ENCODE results near the gene KCTD7.
"Not testable (repeated sequence)": the region's sequence is repeated elsewhere in the genome, so short reads cannot be mapped to it uniquely, and the experiment has no call there.

The KCTD7 gene

GRCh38 chr7:66639773-66640172 lies 11.1 kb downstream of the KCTD7 start:
- no peak overlapping the region for H3K9ac ChIP-seq (ENCODE audit: low read length)
- H3K9me3 ChIP-seq (ENCODE audit: low read length): no peaks in the 10 kb centered on the region
- no peak overlapping the region for H3K4me3 ChIP-seq (ENCODE audit: low read depth in 1 of 2, low read length in 2 of 2)
- H3K4me1 ChIP-seq (ENCODE audit: insufficient read depth, low read length): no peaks in the 10 kb centered on the region
- H3K27me3 ChIP-seq (ENCODE audit: control insufficient read depth in 1 of 2, insufficient read depth in 2 of 2, low read length in 2 of 2): no peaks in the 10 kb centered on the region
- no peak overlapping the region for H3K27ac ChIP-seq (ENCODE audit: low read depth, low read length)
- peaks cover 63% of the 10 kb centered on the region for H3K36me3 ChIP-seq (ENCODE audit: insufficient read depth, low read length)

GRCh38 chr7:66640802-66641525 lies 12.3 kb downstream of the KCTD7 start:
- Histone ChIP-seq H3K4me1 (ENCODE audit: insufficient read depth, low read length) (no peaks in the 10 kb centered on the region), H3K4me3 (ENCODE audit: low read depth in 1 of 2, low read length in 2 of 2) (no peak overlapping the region), H3K27ac (ENCODE audit: low read depth, low read length) (no peak overlapping the region), H3K9ac (ENCODE audit: low read length) (no peak overlapping the region), H3K9me3 (ENCODE audit: low read length) (no peaks in the 10 kb centered on the region), H3K36me3 (ENCODE audit: insufficient read depth, low read length) (peaks cover 62% of the 10 kb centered on the region), H3K27me3 (ENCODE audit: control insufficient read depth in 1 of 2, insufficient read depth in 2 of 2, low read length in 2 of 2) (no peaks in the 10 kb centered on the region)

GRCh38 chr7:66641526-66641871 lies 12.8 kb downstream of the KCTD7 start:
- Histone ChIP-seq H3K9ac (ENCODE audit: low read length) (no peak overlapping the region), H3K4me3 (ENCODE audit: low read depth in 1 of 2, low read length in 2 of 2) (no peak overlapping the region), H3K27me3 (ENCODE audit: control insufficient read depth in 1 of 2, insufficient read depth in 2 of 2, low read length in 2 of 2) (no peaks in the 10 kb centered on the region), H3K27ac (ENCODE audit: low read depth, low read length) (no peak overlapping the region), H3K9me3 (ENCODE audit: low read length) (no peaks in the 10 kb centered on the region), H3K4me1 (ENCODE audit: insufficient read depth, low read length) (no peaks in the 10 kb centered on the region), H3K36me3 (ENCODE audit: insufficient read depth, low read length) (peaks cover 62% of the 10 kb centered on the region)

- peaks cover 58% of the 10 kb centered on the region for H3K36me3 ChIP-seq (ENCODE audit: insufficient read depth, low read length)
- no peak overlapping the region for H3K4me3 ChIP-seq (ENCODE audit: low read depth in 1 of 2, low read length in 2 of 2)
- H3K27ac ChIP-seq (ENCODE audit: low read depth, low read length): no peak overlapping the region
- no peaks in the 10 kb centered on the region for H3K27me3 ChIP-seq (ENCODE audit: control insufficient read depth in 1 of 2, insufficient read depth in 2 of 2, low read length in 2 of 2)
- H3K9ac ChIP-seq (ENCODE audit: low read length): no peak overlapping the region
- H3K9me3 ChIP-seq (ENCODE audit: low read length): no peaks in the 10 kb centered on the region
- H3K4me1 ChIP-seq (ENCODE audit: insufficient read depth, low read length): no peaks in the 10 kb centered on the region
Measured at GRCh38 chr7:66642186-66642585, 13.5 kb downstream of the KCTD7 start.

- Histone ChIP-seq H3K36me3 (ENCODE audit: insufficient read depth, low read length) (peaks cover 56% of the 10 kb centered on the region), H3K27ac (ENCODE audit: low read depth, low read length) (no peak overlapping the region), H3K4me3 (ENCODE audit: low read depth in 1 of 2, low read length in 2 of 2) (no peak overlapping the region), H3K9ac (ENCODE audit: low read length) (no peak overlapping the region), H3K27me3 (ENCODE audit: control insufficient read depth in 1 of 2, insufficient read depth in 2 of 2, low read length in 2 of 2) (no peaks in the 10 kb centered on the region), H3K4me1 (ENCODE audit: insufficient read depth, low read length) (no peaks in the 10 kb centered on the region), H3K9me3 (ENCODE audit: low read length) (no peaks in the 10 kb centered on the region)
Measured at GRCh38 chr7:66642932-66643331, 14.3 kb downstream of the KCTD7 start.

- H3K27me3 ChIP-seq (ENCODE audit: control insufficient read depth in 1 of 2, insufficient read depth in 2 of 2, low read length in 2 of 2): no peaks in the 10 kb centered on the region
- no peak overlapping the region for H3K9ac ChIP-seq (ENCODE audit: low read length)
- H3K36me3 ChIP-seq (ENCODE audit: insufficient read depth, low read length): peaks cover 52% of the 10 kb centered on the region
- no peak overlapping the region for H3K4me3 ChIP-seq (ENCODE audit: low read depth in 1 of 2, low read length in 2 of 2)
- H3K4me1 ChIP-seq (ENCODE audit: insufficient read depth, low read length): no peaks in the 10 kb centered on the region
- no peaks in the 10 kb centered on the region for H3K9me3 ChIP-seq (ENCODE audit: low read length)
- no peak overlapping the region for H3K27ac ChIP-seq (ENCODE audit: low read depth, low read length)
Measured at GRCh38 chr7:66643395-66643794, 14.7 kb downstream of the KCTD7 start.

GRCh38 chr7:66651026-66651425 lies 22.3 kb downstream of the KCTD7 start:
- H3K27me3 ChIP-seq (ENCODE audit: control insufficient read depth in 1 of 2, insufficient read depth in 2 of 2, low read length in 2 of 2); H3K4me3 ChIP-seq (ENCODE audit: low read depth in 1 of 2, low read length in 2 of 2); H3K9ac ChIP-seq (ENCODE audit: low read length); H3K27ac ChIP-seq (ENCODE audit: low read depth, low read length); H3K9me3 ChIP-seq (ENCODE audit: low read length); H3K4me1 ChIP-seq (ENCODE audit: insufficient read depth, low read length); H3K36me3 ChIP-seq (ENCODE audit: insufficient read depth, low read length): not testable (repeated sequence)

GRCh38 chr7:66653719-66654274 lies 25.1 kb downstream of the KCTD7 start:
- H3K27ac ChIP-seq (ENCODE audit: low read depth, low read length): peak overlapping the region; percentile 97
- H3K27me3 ChIP-seq (ENCODE audit: control insufficient read depth in 1 of 2, insufficient read depth in 2 of 2, low read length in 2 of 2); H3K36me3 ChIP-seq (ENCODE audit: insufficient read depth, low read length); H3K9me3 ChIP-seq (ENCODE audit: low read length): not testable (repeated sequence)
- H3K9ac ChIP-seq (ENCODE audit: low read length): peak overlapping the region; percentile 73
- H3K4me1 ChIP-seq (ENCODE audit: insufficient read depth, low read length): peaks cover 14% of the 10 kb centered on the region
- H3K4me3 ChIP-seq (ENCODE audit: low read depth in 1 of 2, low read length in 2 of 2): peak overlapping the region; percentile 83 to 89

- Histone ChIP-seq H3K9me3 (ENCODE audit: low read length) (no peaks in the 10 kb centered on the region), H3K4me1 (ENCODE audit: insufficient read depth, low read length) (peaks cover 14% of the 10 kb centered on the region), H3K9ac (ENCODE audit: low read length) (peak overlapping the region; percentile 73), H3K27me3 (ENCODE audit: control insufficient read depth in 1 of 2, insufficient read depth in 2 of 2, low read length in 2 of 2) (no peaks in the 10 kb centered on the region), H3K36me3 (ENCODE audit: insufficient read depth, low read length) (no peaks in the 10 kb centered on the region), H3K27ac (ENCODE audit: low read depth, low read length) (peak overlapping the region; percentile 97), H3K4me3 (ENCODE audit: low read depth in 1 of 2, low read length in 2 of 2) (peak overlapping the region; percentile 83 to 89)
Measured at GRCh38 chr7:66654275-66655112, 25.8 kb downstream of the KCTD7 start.

GRCh38 chr7:66655113-66655806 lies 26.6 kb downstream of the KCTD7 start:
- not testable (repeated sequence) for H3K9me3 ChIP-seq (ENCODE audit: low read length); H3K36me3 ChIP-seq (ENCODE audit: insufficient read depth, low read length); H3K27me3 ChIP-seq (ENCODE audit: control insufficient read depth in 1 of 2, insufficient read depth in 2 of 2, low read length in 2 of 2)
- peaks cover 14% of the 10 kb centered on the region for H3K4me1 ChIP-seq (ENCODE audit: insufficient read depth, low read length)
- H3K4me3 ChIP-seq (ENCODE audit: low read depth in 1 of 2, low read length in 2 of 2): peak overlapping the region; percentile 83 to 89
- peak overlapping the region; percentile 73 for H3K9ac ChIP-seq (ENCODE audit: low read length)
- H3K27ac ChIP-seq (ENCODE audit: low read depth, low read length): peak overlapping the region; percentile 97

GRCh38 chr7:66655826-66656485 lies 27.3 kb downstream of the KCTD7 start:
- not testable (repeated sequence) for H3K27ac ChIP-seq (ENCODE audit: low read depth, low read length); H3K9me3 ChIP-seq (ENCODE audit: low read length); H3K4me3 ChIP-seq (ENCODE audit: low read depth in 1 of 2, low read length in 2 of 2); H3K36me3 ChIP-seq (ENCODE audit: insufficient read depth, low read length); H3K27me3 ChIP-seq (ENCODE audit: control insufficient read depth in 1 of 2, insufficient read depth in 2 of 2, low read length in 2 of 2); H3K9ac ChIP-seq (ENCODE audit: low read length)
- H3K4me1 ChIP-seq (ENCODE audit: insufficient read depth, low read length): peaks cover 14% of the 10 kb centered on the region

All from muscle layer of colon (tissue), 2 donors.